Mesodermal cell (in vitro differentiated cells): ENCODE results near the gene HOXA11.

Source experiments
- H3K27ac ChIP-seq: 2 replicates; pipeline ENCODE4 v1.7.0; 2013; ENCODE audit warnings: mild to moderate bottlenecking, low read depth, low read length, moderate library complexity; ENCODE audit not compliant: severe bottlenecking
- H3K36me3 ChIP-seq: 2 replicates; pipeline ENCODE4 v1.7.1; 2013; ENCODE audit warnings: mild to moderate bottlenecking, low read length, moderate library complexity; ENCODE audit not compliant: control insufficient read depth, insufficient read depth
- H3K4me1 ChIP-seq: one replicate; pipeline ENCODE4 v1.7.1; 2013; ENCODE audit warnings: mild to moderate bottlenecking, low read length; ENCODE audit not compliant: insufficient read depth, control insufficient read depth, poor library complexity, severe bottlenecking
- H3K4me3 ChIP-seq: 2 replicates; pipeline ENCODE4 v1.7.0; 2013; ENCODE audit warnings: low read length, control low read depth, mild to moderate bottlenecking; ENCODE audit not compliant: insufficient read depth, poor library complexity, severe bottlenecking; ENCODE audit errors: extremely low read depth
- H3K9me3 ChIP-seq: 2 replicates; pipeline ENCODE4 v1.7.1; 2013; ENCODE audit warnings: mild to moderate bottlenecking, low read length, moderate library complexity; ENCODE audit not compliant: control insufficient read depth
- WGBS, 2 experiments: methylation state at CpG; one replicate each; pipeline ENCODE4 v1.1.5; 2013; ENCODE audit warnings: missing lambda C conversion rate in 2 of 2; ENCODE audit not compliant: insufficient coverage in 2 of 2; 5-methylcytosine and 5-hydroxymethylcytosine counted together

HOXA11 gene

DNA sequence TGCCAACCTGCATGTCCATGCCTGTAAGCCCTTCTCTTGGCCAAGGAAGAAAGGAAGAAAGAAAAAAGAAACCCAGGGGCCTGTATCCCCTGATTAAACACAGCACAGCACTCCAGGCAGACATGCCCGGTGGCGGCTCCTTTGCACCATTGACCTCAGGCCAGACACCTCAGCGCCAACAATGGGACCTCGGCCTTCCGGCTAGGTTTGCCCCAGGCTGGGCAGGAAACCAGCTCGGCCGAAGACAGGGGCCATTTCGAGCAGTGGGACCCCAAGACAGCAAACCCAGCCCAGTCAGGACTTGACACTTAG is 13.8 kb downstream of the HOXA11 start:
- WGBS, 2 experiments = 0% methylated on average over 6 to 7 of the region's 8 CpGs
- Histone ChIP-seq H3K9me3 (no peaks in the 10 kb centered on the region), H3K36me3 (no peaks in the 10 kb centered on the region), H3K4me3 (no peak overlapping the region), H3K4me1 (peaks cover 5% of the 10 kb centered on the region), H3K27ac (no peak overlapping the region)

- H3K27ac ChIP-seq = no peak overlapping the region
- peak overlapping the region; percentile 23 for H3K4me3 ChIP-seq
- WGBS, 2 experiments = 6 to 30% methylated on average over 2 to 3 of the region's 11 CpGs
- no peaks in the 10 kb centered on the region for H3K36me3 ChIP-seq
- peaks cover 5% of the 10 kb centered on the region for H3K4me1 ChIP-seq
- H3K9me3 ChIP-seq = no peaks in the 10 kb centered on the region
Observed at GRCh38 chr7:27170426-27171324, 14.4 kb downstream of the HOXA11 start.

DNA sequence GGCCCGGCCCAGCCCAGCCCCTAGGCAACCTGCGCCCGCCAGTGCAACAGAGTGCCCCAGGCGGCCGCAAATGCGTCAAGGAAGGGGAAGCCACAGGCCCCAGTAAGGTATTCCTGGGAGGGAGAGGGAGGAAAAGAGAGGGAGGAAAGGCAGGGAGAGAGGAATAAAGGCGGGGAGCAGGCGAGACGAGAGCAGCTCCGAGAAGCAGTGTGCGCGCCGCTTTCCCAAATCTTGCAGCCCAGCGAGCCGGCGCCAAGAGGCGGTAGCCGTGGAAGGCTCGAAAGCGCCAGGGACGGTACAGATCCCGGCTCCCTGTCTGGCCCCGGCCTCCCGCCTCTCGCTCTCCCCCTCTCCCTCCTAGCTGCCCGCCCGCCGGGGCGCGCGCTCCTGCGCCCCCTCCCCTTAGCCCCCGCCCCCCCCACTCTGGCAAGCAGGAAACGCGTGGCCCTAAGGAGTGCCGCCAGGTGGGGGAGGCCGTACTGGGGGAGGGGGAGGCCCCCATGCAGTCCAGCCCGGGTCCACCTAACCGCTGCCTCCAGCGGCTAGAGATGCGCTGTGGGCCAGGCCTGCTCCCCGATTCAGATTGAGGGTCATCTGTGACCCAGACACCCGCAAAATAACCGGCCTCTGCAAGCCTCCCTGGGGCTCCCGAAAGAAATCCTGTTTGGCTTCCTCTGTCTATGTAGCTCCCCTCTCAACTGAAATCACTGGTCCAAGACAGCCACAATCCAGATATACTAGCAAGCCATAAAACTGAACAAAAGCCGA is 15.2 kb downstream of the HOXA11 start:
- peaks cover 5% of the 10 kb centered on the region for H3K4me1 ChIP-seq
- H3K27ac ChIP-seq = no peak overlapping the region
- no peaks in the 10 kb centered on the region for H3K36me3 ChIP-seq
- H3K4me3 ChIP-seq = peak overlapping the region; percentile 23
- 1 to 2% methylated on average over 25 to 26 of the region's 46 CpGs for WGBS, 2 experiments
- no peaks in the 10 kb centered on the region for H3K9me3 ChIP-seq

DNA sequence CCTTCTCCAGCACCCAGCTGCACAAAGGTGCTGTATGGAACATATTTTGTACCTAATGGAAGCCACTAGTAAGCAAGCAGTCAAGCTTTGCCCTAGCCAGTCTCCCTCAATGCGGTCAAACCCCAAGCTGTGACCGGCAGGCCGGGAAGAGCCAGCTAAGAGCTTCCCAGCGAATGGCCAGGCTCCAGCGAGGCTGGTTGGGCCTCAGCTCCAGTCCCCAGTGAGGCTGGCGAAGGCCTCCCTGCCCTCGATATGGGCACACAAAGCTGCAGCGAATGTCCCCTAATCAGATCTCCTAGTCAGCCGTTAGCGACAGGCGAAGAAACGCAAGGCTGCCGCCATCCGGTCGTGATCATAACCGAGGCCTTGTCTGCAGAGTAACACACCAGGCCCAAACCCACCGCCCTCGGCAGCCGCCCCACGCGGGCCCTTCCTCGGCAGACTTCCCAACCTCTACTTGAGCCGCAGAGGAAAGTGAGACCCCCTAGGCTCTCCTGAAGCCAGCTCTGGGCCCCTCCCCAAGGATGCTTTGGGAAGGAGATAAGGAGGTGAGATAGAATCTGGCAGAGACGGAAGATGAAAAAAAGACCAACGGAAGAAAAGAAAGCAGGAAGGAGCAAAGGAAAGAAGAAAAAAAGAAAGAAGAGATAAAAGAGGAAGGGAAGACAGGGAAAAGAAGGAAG is 16.6 kb downstream of the HOXA11 start:
- Histone ChIP-seq H3K4me3 (peak overlapping the region; percentile 14), H3K9me3 (no peaks in the 10 kb centered on the region), H3K27ac (no peak overlapping the region), H3K36me3 (no peaks in the 10 kb centered on the region), H3K4me1 (peaks cover 2% of the 10 kb centered on the region)
- 6% methylated on average over 21 to 25 of the region's 25 CpGs for WGBS, 2 experiments

DNA sequence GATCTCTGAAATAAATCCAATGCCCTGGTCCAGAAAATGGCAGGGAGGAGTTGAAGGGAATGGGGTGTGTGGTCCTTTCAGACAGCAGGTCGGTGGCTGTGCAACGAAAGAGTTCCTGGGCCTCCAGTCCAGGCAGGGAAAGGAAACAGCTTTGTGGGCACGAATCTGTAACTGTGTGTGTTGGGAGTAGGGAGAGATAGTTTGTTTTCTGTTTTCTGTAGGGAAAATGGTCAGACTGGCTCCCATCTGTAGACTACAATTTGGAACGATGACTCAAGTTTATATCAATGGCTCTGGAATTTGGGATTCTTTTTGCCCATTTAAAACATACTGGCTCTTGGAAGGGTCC is 17.1 kb downstream of the HOXA11 start:
- 7 to 20% methylated on average over 2 to 3 of the region's 4 CpGs for WGBS, 2 experiments
- Histone ChIP-seq H3K4me3 (no peak overlapping the region), H3K36me3 (no peaks in the 10 kb centered on the region), H3K9me3 (no peaks in the 10 kb centered on the region), H3K4me1 (peaks cover 2% of the 10 kb centered on the region), H3K27ac (no peak overlapping the region)

- Histone ChIP-seq H3K4me3 (peak overlapping the region; percentile 11), H3K4me1 (peaks cover 2% of the 10 kb centered on the region), H3K27ac (peak overlapping the region; percentile 16), H3K9me3 (no peaks in the 10 kb centered on the region), H3K36me3 (no peaks in the 10 kb centered on the region)
- WGBS, 2 experiments = 3 to 6% methylated on average over 37 to 48 of the region's 50 CpGs
Observed at GRCh38 chr7:27166531-27167505, 18.2 kb downstream of the HOXA11 start.

DNA sequence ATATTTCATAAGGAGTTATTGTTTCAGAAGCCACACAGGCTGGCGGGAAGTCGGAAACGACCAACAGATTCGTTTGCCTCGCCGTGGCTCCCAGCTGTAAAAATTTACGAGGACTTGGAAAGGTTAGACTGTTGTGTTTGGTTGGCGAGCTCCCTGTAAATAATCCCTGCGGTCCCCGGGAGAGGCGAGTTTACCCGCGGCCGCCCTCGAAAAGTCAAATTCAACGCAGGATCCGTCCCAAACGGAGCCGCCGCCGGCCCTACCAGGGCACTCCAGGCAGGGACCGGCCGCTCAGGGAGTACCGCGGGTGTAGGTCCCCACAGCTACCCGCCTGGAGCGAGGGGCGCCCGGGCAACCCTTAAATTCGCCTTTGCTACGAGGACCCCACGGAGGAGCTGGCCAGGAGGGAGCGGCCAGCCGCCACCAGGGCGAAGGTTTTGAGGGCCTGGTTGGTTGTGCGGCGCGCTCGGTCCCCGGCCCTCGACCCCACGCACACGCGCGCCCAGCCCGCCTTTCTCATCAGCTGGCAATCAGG is 19.0 kb downstream of the HOXA11 start:
- peak overlapping the region; percentile 29 for H3K27ac ChIP-seq
- WGBS, 2 experiments = 5 to 8% methylated on average over 27 to 46 of the region's 46 CpGs
- H3K36me3 ChIP-seq = no peaks in the 10 kb centered on the region
- H3K4me1 ChIP-seq = peaks cover 6% of the 10 kb centered on the region
- H3K4me3 ChIP-seq = peak overlapping the region; percentile 24
- no peaks in the 10 kb centered on the region for H3K9me3 ChIP-seq

- Histone ChIP-seq H3K36me3 (no peaks in the 10 kb centered on the region), H3K9me3 (no peaks in the 10 kb centered on the region), H3K4me1 (peaks cover 7% of the 10 kb centered on the region), H3K4me3 (peak within 1 kb of the TSS; percentile 24), H3K27ac (peak within 1 kb of the TSS; percentile 29)
- 8 to 9% methylated on average over 55 to 63 of the region's 82 CpGs for WGBS, 2 experiments
Observed at GRCh38 chr7:27165089-27165995, 19.7 kb downstream of the HOXA11 start, which contains the start of gene HOXA9. Gene HOXA9 (minus strand): TSS chr7:27165537. CDS start chr7:27165457, 80 bp downstream.

DNA sequence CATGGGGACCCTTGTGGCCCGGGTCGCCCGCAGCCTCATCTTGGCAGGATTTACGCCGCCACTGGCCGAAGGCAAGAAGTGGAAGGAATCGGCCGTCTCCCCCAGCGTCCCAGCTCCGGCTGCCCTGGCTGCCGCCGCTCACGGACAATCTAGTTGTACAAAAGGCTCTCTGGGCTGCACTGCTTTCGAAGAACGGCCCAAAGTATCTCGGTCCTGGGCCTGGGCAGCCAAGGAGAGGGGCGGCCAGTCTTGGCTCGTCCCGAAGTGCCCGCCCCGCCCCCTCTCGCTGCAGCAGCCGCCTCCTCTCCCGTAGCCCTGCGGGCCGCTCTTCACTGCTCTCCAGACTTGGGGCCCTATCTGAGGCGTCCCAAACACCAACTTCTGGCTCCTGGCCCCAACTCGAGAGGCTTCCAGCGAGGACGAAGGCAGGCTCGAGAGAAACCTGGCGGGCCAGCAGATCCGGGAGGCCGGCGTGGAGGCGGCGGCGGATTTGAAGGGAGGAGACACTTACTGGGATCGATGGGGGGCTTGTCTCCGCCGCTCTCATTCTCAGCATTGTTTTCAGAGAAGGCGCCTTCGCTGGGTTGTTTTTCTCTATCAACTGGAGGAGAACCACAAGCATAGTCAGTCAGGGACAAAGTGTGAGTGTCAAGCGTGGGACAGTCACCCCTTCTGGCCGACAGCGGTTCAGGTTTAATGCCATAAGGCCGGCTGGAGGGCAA is 20.5 kb downstream of the HOXA11 start:
- H3K36me3 ChIP-seq = no peaks in the 10 kb centered on the region
- peak overlapping the region; percentile 24 for H3K4me3 ChIP-seq
- H3K4me1 ChIP-seq = peaks cover 7% of the 10 kb centered on the region
- no peaks in the 10 kb centered on the region for H3K9me3 ChIP-seq
- WGBS, 2 experiments = 1 to 2% methylated on average over 44 of the region's 47 CpGs
- no peak overlapping the region for H3K27ac ChIP-seq
